H1 (cell line): ENCODE data around the gene TMEM139. TPM values are rescaled to one million over a fixed set of nuclear protein-coding genes. Genes with fewer than 3 reads are reported as not detected.

Source experiments
- EZH2 ChIP-seq: fragments of 200-600 bp; sonication (generic); IDR thresholded peaks from 2 replicates; pipeline ENCODE4 v1.7.1; 2012; ENCODE audit warnings: low read depth, mild to moderate bottlenecking, moderate library complexity, low read length, inconsistent platforms; ENCODE audit not compliant: severe bottlenecking
- TAF1 ChIP-seq: IDR thresholded peaks from 2 replicates; pipeline ENCODE4 v1.6.1; 2011; ENCODE audit warnings: mild to moderate bottlenecking, low read depth, low read length
- TAF7 ChIP-seq: optimal IDR thresholded peaks from 2 replicates; pipeline ENCODE3; 2011; ENCODE audit warnings: low read depth, mild to moderate bottlenecking, inconsistent platforms, low read length, moderate library complexity, borderline replicate concordance
- polyA plus RNA-seq, 7 experiments: library from polyadenylated mRNA; depleted of rRNA in 3 of 7; stranded (reverse) in 5 of 7; unstranded in 2 of 7; fragments of >200 nt in 5 of 7; fragments of 200-250 nt in 2 of 7; gene quantifications; 1 replicate in 5 of 7; 2 replicates in 1 of 7; 4 replicates in 1 of 7; pipeline versions ENCODE4 v1.2.1 to v1.2.3, GENCODE V29; 2011 to 2013; ENCODE audit warnings: missing spikeins in 2 of 7, mixed read lengths in 2 of 7
- total RNA-seq: library from RNA; stranded (reverse); fragmentation: NEBNext Ultra II Directional; extraction: Animal tissue kit (Norgen Biotek cat#: 25700); gene quantifications from 2 replicates; pipeline ENCODE4 v1.2.1, GENCODE V29; 2021
- TF ChIP-seq, protein P1 (sequence below): fragments of 300-600 bp; sonication (generic); IDR thresholded peaks from 2 replicates; pipeline ENCODE4 v1.7.1; 2012; ENCODE audit warnings: low read length, moderate library complexity, mild to moderate bottlenecking, inconsistent platforms; ENCODE audit not compliant: insufficient replicate concordance

The TMEM139 gene
- total and polyA plus RNA-seq, 2 of the 8 experiments (the other 6 are each of a cell fraction or from before 2014, with no cell fraction given), result 3.2 to 6.7 TPM

DNA sequence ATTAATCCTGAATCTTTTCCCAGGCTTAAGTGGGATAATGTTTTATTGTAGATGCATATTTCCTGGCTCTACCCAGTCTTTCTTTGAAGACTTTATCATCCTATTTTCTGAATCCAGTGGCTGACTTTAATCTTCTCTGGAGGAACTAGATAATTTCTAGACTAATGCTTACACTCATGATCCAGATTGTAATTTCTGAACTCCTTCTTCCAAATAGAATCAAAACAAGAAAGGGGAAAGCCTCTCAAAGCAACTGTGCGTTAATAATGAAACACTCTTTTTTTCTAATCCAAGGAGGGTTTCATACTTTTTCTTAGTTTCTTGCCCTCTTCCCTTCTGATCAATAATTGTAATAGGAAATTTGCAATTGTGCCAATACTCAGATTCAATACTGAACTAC lies 13.5 kb upstream of the TMEM139 start (continued):
- TF ChIP-seq, protein P1, sequence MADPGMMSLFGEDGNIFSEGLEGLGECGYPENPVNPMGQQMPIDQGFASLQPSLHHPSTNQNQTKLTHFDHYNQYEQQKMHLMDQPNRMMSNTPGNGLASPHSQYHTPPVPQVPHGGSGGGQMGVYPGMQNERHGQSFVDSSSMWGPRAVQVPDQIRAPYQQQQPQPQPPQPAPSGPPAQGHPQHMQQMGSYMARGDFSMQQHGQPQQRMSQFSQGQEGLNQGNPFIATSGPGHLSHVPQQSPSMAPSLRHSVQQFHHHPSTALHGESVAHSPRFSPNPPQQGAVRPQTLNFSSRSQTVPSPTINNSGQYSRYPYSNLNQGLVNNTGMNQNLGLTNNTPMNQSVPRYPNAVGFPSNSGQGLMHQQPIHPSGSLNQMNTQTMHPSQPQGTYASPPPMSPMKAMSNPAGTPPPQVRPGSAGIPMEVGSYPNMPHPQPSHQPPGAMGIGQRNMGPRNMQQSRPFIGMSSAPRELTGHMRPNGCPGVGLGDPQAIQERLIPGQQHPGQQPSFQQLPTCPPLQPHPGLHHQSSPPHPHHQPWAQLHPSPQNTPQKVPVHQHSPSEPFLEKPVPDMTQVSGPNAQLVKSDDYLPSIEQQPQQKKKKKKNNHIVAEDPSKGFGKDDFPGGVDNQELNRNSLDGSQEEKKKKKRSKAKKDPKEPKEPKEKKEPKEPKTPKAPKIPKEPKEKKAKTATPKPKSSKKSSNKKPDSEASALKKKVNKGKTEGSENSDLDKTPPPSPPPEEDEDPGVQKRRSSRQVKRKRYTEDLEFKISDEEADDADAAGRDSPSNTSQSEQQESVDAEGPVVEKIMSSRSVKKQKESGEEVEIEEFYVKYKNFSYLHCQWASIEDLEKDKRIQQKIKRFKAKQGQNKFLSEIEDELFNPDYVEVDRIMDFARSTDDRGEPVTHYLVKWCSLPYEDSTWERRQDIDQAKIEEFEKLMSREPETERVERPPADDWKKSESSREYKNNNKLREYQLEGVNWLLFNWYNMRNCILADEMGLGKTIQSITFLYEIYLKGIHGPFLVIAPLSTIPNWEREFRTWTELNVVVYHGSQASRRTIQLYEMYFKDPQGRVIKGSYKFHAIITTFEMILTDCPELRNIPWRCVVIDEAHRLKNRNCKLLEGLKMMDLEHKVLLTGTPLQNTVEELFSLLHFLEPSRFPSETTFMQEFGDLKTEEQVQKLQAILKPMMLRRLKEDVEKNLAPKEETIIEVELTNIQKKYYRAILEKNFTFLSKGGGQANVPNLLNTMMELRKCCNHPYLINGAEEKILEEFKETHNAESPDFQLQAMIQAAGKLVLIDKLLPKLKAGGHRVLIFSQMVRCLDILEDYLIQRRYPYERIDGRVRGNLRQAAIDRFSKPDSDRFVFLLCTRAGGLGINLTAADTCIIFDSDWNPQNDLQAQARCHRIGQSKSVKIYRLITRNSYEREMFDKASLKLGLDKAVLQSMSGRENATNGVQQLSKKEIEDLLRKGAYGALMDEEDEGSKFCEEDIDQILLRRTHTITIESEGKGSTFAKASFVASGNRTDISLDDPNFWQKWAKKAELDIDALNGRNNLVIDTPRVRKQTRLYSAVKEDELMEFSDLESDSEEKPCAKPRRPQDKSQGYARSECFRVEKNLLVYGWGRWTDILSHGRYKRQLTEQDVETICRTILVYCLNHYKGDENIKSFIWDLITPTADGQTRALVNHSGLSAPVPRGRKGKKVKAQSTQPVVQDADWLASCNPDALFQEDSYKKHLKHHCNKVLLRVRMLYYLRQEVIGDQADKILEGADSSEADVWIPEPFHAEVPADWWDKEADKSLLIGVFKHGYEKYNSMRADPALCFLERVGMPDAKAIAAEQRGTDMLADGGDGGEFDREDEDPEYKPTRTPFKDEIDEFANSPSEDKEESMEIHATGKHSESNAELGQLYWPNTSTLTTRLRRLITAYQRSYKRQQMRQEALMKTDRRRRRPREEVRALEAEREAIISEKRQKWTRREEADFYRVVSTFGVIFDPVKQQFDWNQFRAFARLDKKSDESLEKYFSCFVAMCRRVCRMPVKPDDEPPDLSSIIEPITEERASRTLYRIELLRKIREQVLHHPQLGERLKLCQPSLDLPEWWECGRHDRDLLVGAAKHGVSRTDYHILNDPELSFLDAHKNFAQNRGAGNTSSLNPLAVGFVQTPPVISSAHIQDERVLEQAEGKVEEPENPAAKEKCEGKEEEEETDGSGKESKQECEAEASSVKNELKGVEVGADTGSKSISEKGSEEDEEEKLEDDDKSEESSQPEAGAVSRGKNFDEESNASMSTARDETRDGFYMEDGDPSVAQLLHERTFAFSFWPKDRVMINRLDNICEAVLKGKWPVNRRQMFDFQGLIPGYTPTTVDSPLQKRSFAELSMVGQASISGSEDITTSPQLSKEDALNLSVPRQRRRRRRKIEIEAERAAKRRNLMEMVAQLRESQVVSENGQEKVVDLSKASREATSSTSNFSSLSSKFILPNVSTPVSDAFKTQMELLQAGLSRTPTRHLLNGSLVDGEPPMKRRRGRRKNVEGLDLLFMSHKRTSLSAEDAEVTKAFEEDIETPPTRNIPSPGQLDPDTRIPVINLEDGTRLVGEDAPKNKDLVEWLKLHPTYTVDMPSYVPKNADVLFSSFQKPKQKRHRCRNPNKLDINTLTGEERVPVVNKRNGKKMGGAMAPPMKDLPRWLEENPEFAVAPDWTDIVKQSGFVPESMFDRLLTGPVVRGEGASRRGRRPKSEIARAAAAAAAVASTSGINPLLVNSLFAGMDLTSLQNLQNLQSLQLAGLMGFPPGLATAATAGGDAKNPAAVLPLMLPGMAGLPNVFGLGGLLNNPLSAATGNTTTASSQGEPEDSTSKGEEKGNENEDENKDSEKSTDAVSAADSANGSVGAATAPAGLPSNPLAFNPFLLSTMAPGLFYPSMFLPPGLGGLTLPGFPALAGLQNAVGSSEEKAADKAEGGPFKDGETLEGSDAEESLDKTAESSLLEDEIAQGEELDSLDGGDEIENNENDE, result no peak
- TF ChIP-seq TAF1 (no peak), EZH2 (no peak), TAF7 (no peak)
